ENCODE results near the gene ISG15.
"Not testable (repeated sequence)": the region's sequence is repeated elsewhere in the genome, so short reads cannot be mapped to it uniquely, and the experiment has no call there.

Gene ISG15

GRCh38 chr1:1013922-1014648 is 788 bp downstream of the ISG15 start:
- no peak for DNase-seq (ENCODE audit: low read depth)

GRCh38 chr1:1014799-1015681 is 1.7 kb downstream of the ISG15 start:
- DNase-seq (ENCODE audit: low read depth), result no peak

GRCh38 chr1:1017397-1018320 is 4.4 kb downstream of the ISG15 start:
- DNase-seq (ENCODE audit: low read depth), result not testable (repeated sequence)

GRCh38 chr1:1018321-1018685 is 5.0 kb downstream of the ISG15 start:
- not testable (repeated sequence) for DNase-seq (ENCODE audit: low read depth)

GRCh38 chr1:1019122-1019999 is 6.1 kb downstream of the ISG15 start:
- peak; percentile 62 for DNase-seq (ENCODE audit: low read depth)

GRCh38 chr1:1020000-1020404 is 6.7 kb downstream of the ISG15 start, which contains the start of gene AGRN:
AGRN (plus strand) TSS chr1:1020120; CDS start chr1:1020173, 53 bp downstream.
- no peak for DNase-seq (ENCODE audit: low read depth)

- DNase-seq (ENCODE audit: low read depth), result no peak
Measured at GRCh38 chr1:1020415-1021009, 7.2 kb downstream of the ISG15 start.

GRCh38 chr1:1021010-1021919 is 8.0 kb downstream of the ISG15 start:
- DNase-seq (ENCODE audit: low read depth), result no peak

- no peak for DNase-seq (ENCODE audit: low read depth)
Measured at GRCh38 chr1:1021920-1022259, 8.6 kb downstream of the ISG15 start.

GRCh38 chr1:1022302-1023009 is 9.2 kb downstream of the ISG15 start:
- DNase-seq (ENCODE audit: low read depth), result no peak

GRCh38 chr1:1023700-1024099 is 10.4 kb downstream of the ISG15 start:
- DNase-seq (ENCODE audit: low read depth), result no peak

- no peak for DNase-seq (ENCODE audit: low read depth)
Measured at GRCh38 chr1:1024149-1024770, 11.0 kb downstream of the ISG15 start.

- DNase-seq (ENCODE audit: low read depth), result no peak
Measured at GRCh38 chr1:1024771-1025699, 11.7 kb downstream of the ISG15 start.

GRCh38 chr1:1025730-1026129 is 12.4 kb downstream of the ISG15 start:
- DNase-seq (ENCODE audit: low read depth), result no peak

- no peak for DNase-seq (ENCODE audit: low read depth)
Measured at GRCh38 chr1:1026599-1027413, 13.5 kb downstream of the ISG15 start.

GRCh38 chr1:1027791-1028190 is 14.5 kb downstream of the ISG15 start:
- DNase-seq (ENCODE audit: low read depth), result no peak

Measured in stimulated activated CD8-positive, alpha-beta memory T cell treated with anti-CD3 and anti-CD28 coated beads, Interleukin-12 subunit alpha, Interleukin-12 subunit beta, amount 100 ng/mL, for 1 hour (primary cell).